Smooth muscle cell of the pulmonary artery (primary cell): ENCODE results near the gene ZRANB1. TPM values are rescaled to one million over a fixed set of nuclear protein-coding genes. Genes with fewer than 3 reads are reported as not detected.

Experiments used
- total RNA-seq: library from RNA; depleted of rRNA; stranded (reverse); fragments of >200 nt; gene quantifications from 2 replicates; pipeline ENCODE4 v1.2.3, GENCODE V29; 2014

Gene ZRANB1
- 23.0 and 25.1 TPM in 2 replicates for total RNA-seq

GRCh38 chr10:124941823-124942222, at the start of gene ZRANB1:
ZRANB1 (plus strand) TSS chr10:124942123; CDS start chr10:124942494, 371 bp downstream.

Other genes starting within 250 kb of the ZRANB1 start
- 14.9 and 17.4 TPM in 2 replicates for gene FAM53B, start 197.7 kb upstream of the ZRANB1 start, total RNA-seq
- gene EEF1AKMT2, start 150.2 kb upstream of the ZRANB1 start, total RNA-seq = 15.7 and 23.4 TPM in 2 replicates
- 11.2 and 13.9 TPM in 2 replicates for gene ABRAXAS2, start 140.3 kb upstream of the ZRANB1 start, total RNA-seq
- gene CTBP2, start 218.4 kb downstream of the ZRANB1 start, total RNA-seq = 87.4 and 93.8 TPM in 2 replicates